Measurements from ENCODE around the gene RFPL3.
A peak's percentile ranks its signal among the peaks of the same experiment; 100 is the strongest.
"Not testable (repeated sequence)": the region's sequence is repeated elsewhere in the genome, so short reads cannot be mapped to it uniquely, and the experiment has no call there.

The RFPL3 gene

DNA sequence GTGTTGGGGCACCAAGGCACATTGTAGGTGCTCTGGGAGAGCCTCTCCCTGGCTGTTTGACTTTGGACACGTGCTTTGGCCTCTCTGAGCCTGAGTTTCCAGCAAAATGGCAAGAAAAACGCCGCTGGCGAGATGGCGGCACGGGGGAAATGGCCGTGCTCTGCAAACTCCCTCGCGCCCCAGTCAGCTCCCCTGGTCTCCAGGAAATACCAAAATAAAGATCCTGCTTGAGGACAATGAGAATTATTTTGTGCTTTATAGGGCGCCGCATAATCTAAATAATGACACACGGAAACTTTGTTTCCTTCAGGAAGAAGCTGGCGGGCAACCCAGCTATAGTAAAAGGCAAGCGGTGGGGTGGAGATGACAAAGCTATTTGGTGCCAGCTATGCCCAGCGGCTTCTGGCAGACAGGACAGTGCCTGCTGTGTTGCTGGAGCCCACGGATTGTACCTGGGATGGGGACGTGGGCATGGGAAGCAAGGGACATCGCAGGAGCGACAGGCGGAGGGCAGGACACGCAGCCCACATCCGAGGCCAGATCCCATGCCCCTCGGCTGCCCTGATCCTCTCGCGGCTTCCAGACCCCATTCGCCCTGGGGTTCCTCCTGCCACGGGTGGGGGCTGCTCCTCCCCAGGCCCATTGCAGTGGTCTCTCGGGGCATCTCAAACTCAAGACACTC is 26.3 kb upstream of the RFPL3 start:
- no peak for DNase-seq

- DNase-seq, result no peak
Measured at GRCh38 chr22:32331918-32332725, 25.5 kb upstream of the RFPL3 start.

GRCh38 chr22:32333141-32333768 is 24.4 kb upstream of the RFPL3 start:
- no peak for DNase-seq

DNA sequence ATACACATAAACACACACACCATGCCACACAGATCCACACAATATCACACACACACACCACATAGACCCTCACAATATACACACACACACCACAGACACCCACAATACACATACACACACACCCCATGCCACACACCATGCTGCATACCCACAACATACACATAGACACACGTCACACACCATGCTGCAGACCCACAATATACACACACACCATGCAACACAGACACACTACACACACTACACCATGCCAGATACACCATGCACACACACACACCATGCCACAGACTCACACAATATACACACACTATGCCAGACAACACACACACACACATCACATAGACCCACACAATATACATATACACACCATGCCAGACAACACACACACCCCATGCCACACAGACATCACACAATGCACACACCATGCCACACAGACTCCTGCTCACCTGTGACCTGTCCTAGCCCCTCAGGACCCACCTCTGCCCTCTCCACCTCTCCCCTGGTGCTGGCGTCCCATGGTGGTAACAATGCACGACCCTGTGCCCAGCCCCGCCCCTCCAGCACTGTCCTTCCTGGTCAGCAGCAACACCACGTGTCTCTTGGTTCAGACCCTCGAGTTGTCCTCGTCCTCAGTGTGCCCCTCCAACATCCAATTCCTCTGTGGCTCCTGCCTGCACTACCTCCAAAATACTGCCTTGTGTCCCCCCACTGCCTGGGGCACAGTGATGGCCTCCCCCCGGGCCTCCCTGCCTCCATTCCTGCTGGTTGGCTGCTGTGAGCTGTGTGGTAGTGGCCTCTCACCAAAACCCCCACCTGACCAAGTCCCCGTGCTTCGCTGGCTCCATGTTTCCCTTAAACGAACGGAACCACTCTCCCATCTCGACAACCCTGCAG is 23.7 kb upstream of the RFPL3 start:
- DNase-seq, result no peak

GRCh38 chr22:32334660-32335365 is 22.9 kb upstream of the RFPL3 start:
- no peak for DNase-seq

DNA sequence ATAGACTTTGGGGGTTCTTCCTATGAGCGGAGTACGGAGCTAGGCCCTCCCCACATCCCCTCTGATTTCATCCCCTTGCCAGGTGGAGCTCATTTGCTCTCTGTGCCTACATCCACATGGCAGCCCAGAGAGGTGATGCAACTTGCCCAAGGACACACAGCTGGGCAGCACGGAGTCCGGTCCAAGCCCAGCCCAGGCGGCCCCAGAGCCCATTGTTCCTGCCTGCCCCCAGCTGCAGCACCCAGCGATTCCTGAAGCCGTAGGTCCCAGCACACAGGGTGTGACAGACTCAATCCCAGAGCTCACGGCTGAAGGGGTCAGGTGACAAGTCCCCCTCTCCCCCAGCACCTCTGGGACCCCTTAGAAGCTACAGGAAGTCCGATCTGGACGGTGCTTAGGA is 22.2 kb upstream of the RFPL3 start:
- DNase-seq, result no peak

- DNase-seq, result no peak
Measured at GRCh38 chr22:32336121-32336603, 21.5 kb upstream of the RFPL3 start.

GRCh38 chr22:32336771-32337424 is 20.8 kb upstream of the RFPL3 start:
- DNase-seq, result no peak

GRCh38 chr22:32337425-32337824 is 20.2 kb upstream of the RFPL3 start:
- not testable (repeated sequence) for DNase-seq

DNA sequence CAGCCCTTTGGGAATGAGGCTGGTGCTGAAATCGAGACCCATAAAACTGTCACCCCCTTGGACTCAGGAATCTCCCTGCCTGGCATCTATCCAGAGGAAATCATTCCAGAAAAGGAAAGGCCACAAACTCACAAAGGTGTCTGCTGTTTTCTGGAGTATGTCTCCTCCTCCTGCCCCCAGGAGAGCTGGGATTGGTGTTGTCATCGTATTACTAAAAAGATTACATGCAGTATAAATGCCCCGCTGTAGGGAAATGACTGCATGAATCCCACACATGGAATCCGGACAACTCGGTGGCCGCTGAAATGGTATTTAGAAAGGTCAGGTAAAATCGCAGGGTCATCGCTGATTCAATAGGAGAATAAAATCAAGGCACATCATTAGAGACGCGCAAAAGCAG is 18.9 kb upstream of the RFPL3 start:
- no peak for DNase-seq

DNA sequence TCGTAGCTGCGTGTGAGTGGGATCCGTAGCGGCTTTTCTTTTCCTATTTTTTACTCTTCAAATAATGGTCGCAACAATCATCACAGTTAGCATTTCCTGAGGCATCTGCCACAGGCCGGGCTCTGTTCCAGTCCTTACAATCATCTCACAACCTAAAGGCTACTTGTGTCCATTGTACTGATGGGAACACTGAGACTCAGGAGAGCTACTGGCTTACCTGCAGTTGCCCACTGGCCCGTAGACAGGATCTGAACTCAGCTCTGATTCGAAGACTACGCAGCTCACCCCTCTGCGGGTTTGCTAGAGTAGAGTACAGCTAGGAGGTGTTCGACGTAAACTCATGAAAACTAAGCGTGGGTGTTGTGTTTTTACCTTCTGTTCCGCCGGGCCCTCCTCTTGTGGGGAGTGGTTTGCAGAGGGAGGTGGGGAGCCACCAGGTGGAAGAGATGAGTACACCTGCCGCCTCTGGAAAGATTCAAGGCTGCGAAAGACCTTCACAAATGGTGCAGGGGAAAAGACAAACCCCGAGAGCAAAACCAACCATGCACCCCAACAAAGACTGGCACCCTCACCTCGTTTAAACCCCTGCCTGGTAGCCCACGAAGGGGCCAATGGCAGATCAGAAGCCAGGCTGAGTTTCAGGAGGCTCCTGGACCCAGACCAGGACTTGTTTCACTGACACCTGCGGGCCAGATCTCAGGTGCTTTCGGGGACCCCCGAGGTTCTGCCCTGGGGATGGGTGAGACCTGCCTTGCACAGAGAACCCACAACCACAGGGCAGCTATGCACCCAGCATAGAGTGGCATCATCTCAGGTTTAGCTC is 18.3 kb upstream of the RFPL3 start:
- peak in 1 of 2 donors; percentile 3 for DNase-seq

- DNase-seq, result no peak
Measured at GRCh38 chr22:32340411-32340810, 17.3 kb upstream of the RFPL3 start.

GRCh38 chr22:32341122-32341740 is 16.4 kb upstream of the RFPL3 start:
- DNase-seq, result no peak

DNA sequence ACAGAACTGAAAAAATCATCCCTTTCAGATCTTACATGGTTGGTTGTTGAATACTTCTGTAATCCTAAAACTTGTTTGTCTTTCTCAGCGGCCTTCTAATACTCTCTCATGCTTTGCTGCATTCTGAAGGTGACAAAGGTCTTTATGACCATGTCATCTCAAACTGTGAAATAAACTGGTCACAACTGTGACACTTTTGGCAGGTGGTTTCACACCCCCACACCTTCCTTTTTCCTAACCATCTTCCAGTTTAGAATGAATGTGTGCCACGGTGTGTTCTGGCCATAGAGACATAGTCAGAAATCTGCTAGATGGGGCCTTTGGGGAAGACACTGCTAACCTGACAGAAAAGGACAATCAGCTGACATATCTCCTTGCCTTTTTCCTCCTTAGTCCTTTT is 14.7 kb upstream of the RFPL3 start:
- no peak for DNase-seq

- no peak for DNase-seq
Measured at GRCh38 chr22:32343941-32344340, 13.7 kb upstream of the RFPL3 start.

DNA sequence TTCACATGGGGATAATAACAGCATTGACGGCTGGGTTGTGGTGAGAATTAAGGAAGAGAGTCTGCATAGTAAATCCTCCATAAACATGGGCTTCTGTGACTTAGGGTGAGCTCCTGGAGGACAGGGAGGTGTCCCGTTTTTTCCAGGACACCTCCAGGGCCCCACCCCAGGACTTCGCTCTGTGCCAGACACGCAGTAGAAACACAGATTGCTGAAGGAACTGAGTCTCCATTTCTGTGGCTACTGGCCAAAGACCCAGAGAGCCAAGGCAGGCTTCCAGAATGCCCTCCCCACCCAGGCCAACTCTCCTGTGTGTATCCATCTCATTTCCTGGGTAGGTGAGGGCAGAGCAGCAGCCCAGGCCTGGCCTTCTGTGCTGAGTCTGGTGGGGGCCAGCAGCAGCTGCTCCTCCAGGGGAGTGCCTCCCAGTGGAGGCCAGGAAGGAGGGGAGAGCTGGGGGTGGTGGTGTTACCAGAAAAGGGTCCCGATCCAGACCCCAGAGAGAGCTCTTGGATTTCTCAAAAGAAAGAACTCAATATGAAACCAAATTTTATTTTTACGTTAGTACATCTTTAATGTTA is 9.5 kb upstream of the RFPL3 start:
- no peak for DNase-seq

DNA sequence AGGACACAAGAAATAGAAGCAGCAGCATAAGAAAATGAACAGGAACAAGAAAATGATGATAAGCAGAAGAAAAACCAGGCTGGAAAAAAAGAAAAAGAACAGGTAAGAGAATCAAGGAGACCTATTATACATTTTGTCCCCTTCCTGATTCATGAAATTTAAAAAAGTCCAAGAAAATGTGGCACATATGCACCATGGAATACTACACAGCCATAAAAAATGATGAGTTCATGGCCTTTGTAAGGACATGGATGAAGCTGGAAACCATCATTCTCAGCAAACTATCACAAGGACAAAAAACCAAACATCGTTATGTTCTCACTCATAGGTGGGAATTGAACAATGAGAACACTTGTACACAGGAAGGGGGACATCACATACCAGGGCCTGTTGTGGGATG is 5.8 kb upstream of the RFPL3 start:
- DNase-seq, result not testable (repeated sequence)

DNA sequence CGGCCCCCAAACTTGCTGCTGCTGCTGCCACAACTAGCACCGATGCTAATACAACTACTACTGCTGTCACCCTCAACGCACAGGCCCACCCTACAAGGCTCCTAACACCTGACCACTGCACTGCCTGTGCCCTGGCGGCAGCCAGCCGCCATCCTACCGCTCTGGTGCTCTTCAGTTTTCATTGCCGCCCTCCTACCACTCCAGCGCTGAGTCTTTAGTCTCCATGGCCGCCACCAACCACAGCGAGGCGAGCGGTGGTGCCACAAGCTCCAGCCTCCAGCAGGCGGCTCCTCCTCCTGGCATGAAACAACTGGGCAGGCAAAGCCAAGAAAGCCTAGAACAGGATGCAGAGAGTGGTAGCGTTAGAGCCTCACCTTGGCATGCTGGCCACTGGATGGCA is 5.0 kb upstream of the RFPL3 start:
- no peak for DNase-seq

DNA sequence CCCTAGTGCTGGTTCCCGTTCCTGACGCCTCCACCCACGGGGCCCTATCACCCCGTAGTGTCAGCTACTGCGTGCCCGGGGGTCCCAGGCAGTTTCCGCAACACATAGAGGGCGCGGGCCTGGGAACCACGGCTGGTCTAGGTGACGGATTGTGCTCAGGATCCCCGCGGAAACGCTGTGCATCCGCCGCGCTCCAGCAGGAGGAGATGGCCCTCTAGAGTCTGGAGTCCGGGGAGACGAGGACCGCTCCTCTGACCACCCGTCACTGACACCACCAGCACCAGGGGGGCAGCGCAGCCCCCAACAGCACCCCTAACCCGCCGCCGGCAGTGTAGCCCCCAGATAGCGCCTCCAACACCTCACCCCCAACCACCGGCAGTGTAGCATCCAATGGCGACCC is 4.4 kb upstream of the RFPL3 start:
- no peak for DNase-seq

DNA sequence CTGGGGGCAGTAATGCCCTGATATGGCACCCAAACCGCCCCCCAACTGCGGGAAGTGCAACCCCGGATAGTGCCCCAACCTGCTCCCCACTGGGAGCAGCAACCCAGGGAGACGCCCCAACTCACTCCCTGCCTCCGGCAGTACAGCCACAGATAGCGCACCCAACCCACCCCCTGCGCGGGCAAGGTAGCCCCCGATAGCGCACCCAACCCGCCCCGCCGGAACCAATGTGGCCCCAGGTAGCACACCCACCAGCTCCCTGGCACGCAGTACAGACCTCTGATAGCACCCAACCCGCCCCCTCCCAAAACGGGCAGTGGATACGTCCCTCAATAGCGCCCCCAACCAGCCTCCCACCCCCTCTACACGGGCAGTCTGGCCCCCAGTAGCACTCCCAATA is 3.8 kb upstream of the RFPL3 start:
- no peak for DNase-seq

Measured in stimulated activated CD4-positive, alpha-beta T cell treated with anti-CD3 and anti-CD28 coated beads, Interleukin-2, amount 100 ng/mL, for 24 hours (primary cell).